KMS-11 (cell line): Measurements from ENCODE around the gene RELT.

Source experiments
- H2AFZ ChIP-seq: fragments of 200-600 bp; sonication (generic); 2 replicates; pipeline ENCODE4 v1.6.1; 2016; ENCODE audit warnings: antibody characterized with exemption, mixed run types, low read depth
- H3K27ac ChIP-seq: fragments of 200-600 bp; sonication (generic); 2 replicates; pipeline ENCODE4 v1.6.1; 2016; ENCODE audit warnings: mild to moderate bottlenecking, mixed run types
- H3K27me3 ChIP-seq: fragments of 200-600 bp; sonication (generic); 2 replicates; pipeline ENCODE4 v1.6.1; 2017; ENCODE audit warnings: mild to moderate bottlenecking, low read depth, mixed run types, moderate library complexity; ENCODE audit not compliant: insufficient read depth
- H3K36me3 ChIP-seq: fragments of 200-600 bp; sonication (generic); 2 replicates; pipeline ENCODE4 v1.6.1; 2017; ENCODE audit warnings: mild to moderate bottlenecking, mixed run types; ENCODE audit not compliant: insufficient read depth
- H3K4me1 ChIP-seq: fragments of 200-600 bp; sonication (generic); 2 replicates; pipeline ENCODE4 v1.6.1; 2016; ENCODE audit warnings: mild to moderate bottlenecking, low read depth, mixed run types; ENCODE audit not compliant: poor library complexity, severe bottlenecking
- H3K4me2 ChIP-seq: fragments of 200-600 bp; sonication (generic); 2 replicates; pipeline ENCODE4 v1.7.0; 2016; ENCODE audit warnings: mild to moderate bottlenecking, mixed run types
- H3K4me3 ChIP-seq: fragments of 200-600 bp; sonication (generic); IDR thresholded peaks from 2 replicates; pipeline ENCODE4 v1.6.1; 2017; ENCODE audit warnings: low read depth, low read length, mixed read lengths; ENCODE audit not compliant: insufficient read depth
- H3K79me2 ChIP-seq: fragments of 200-600 bp; sonication (generic); 2 replicates; pipeline ENCODE4 v1.6.1; 2016; ENCODE audit warnings: low read depth, mixed run types; ENCODE audit not compliant: insufficient read depth
- H3K9ac ChIP-seq: fragments of 200-600 bp; sonication (generic); 2 replicates; pipeline ENCODE4 v1.6.1; 2016; ENCODE audit warnings: mild to moderate bottlenecking, mixed run types
- H4K20me1 ChIP-seq: fragments of 200-600 bp; sonication (generic); 2 replicates; pipeline ENCODE4 v1.6.1; 2016; ENCODE audit warnings: mild to moderate bottlenecking, mixed run types; ENCODE audit not compliant: insufficient read depth
- TF ChIP-seq, protein P1 (sequence below): fragments of 200-600 bp; sonication (generic); conservative IDR thresholded peaks from 2 replicates; pipeline ENCODE4 v1.6.1; 2017; ENCODE audit warnings: low read depth, mild to moderate bottlenecking, antibody characterized with exemption, low read length, moderate library complexity, mixed read lengths

RELT gene

DNA sequence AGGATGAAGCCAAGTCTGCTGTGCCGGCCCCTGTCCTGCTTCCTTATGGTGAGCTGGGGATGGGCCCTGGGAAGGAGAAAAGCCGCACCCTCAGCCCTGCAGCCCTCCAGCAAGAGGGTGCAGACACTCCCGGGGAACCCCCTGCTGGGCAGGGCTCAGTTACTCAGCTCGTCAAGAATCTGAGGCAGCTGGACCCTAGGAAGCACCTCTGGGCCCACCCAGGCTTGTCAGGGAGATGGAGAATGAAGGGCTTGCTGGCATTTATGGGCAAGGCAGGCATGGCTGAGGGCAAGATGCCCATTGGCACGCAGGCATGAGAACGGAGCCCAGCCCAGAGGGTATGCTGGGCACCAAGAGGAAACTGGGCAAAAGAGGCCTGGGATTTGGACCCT is 12.9 kb downstream of the RELT start:
- H3K27me3 ChIP-seq = no peaks in the 10 kb centered on the region
- no peaks in the 10 kb centered on the region for H3K36me3 ChIP-seq
- H3K9ac ChIP-seq = no peak overlapping the region
- peaks cover 15% of the 10 kb centered on the region; the same call in 1 of the 2 replicates for H3K79me2 ChIP-seq
- TF ChIP-seq, protein P1, sequence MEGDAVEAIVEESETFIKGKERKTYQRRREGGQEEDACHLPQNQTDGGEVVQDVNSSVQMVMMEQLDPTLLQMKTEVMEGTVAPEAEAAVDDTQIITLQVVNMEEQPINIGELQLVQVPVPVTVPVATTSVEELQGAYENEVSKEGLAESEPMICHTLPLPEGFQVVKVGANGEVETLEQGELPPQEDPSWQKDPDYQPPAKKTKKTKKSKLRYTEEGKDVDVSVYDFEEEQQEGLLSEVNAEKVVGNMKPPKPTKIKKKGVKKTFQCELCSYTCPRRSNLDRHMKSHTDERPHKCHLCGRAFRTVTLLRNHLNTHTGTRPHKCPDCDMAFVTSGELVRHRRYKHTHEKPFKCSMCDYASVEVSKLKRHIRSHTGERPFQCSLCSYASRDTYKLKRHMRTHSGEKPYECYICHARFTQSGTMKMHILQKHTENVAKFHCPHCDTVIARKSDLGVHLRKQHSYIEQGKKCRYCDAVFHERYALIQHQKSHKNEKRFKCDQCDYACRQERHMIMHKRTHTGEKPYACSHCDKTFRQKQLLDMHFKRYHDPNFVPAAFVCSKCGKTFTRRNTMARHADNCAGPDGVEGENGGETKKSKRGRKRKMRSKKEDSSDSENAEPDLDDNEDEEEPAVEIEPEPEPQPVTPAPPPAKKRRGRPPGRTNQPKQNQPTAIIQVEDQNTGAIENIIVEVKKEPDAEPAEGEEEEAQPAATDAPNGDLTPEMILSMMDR = no peak
- H3K4me1 ChIP-seq = peaks cover 32% of the 10 kb centered on the region
- no peak overlapping the region for H3K4me2 ChIP-seq
- H3K4me3 ChIP-seq = no peak overlapping the region
- H4K20me1 ChIP-seq = no peaks in the 10 kb centered on the region
- no peak overlapping the region for H3K27ac ChIP-seq
- H2AFZ ChIP-seq = no peak overlapping the region

DNA sequence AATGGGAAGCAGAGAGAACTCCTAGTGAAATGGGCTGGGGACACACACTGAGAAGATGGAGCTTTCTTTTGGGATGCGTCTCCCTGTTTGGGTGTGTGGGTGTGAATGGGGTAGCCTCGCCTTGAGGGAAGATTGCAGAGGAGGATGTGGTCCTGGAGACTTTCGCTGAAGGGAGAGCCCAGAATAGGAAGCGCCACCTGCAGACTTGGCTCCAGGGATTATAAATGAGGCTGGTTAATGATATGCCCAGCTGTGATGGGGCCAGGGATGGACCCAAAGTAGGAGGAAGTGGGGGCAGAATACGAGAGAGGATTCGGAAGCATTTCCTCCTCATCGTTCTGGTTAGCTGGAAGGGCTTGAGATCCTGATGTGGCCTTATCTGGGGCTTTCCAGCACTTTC is 13.7 kb downstream of the RELT start:
- TF ChIP-seq, protein P1 = no peak
- H3K27ac ChIP-seq = no peak overlapping the region
- no peaks in the 10 kb centered on the region for H3K27me3 ChIP-seq
- peaks cover 15% of the 10 kb centered on the region; the same call in 1 of the 2 replicates for H3K79me2 ChIP-seq
- peaks cover 24% of the 10 kb centered on the region for H3K4me1 ChIP-seq
- no peak overlapping the region for H2AFZ ChIP-seq
- no peak overlapping the region for H3K9ac ChIP-seq
- no peaks in the 10 kb centered on the region for H4K20me1 ChIP-seq
- H3K36me3 ChIP-seq = no peaks in the 10 kb centered on the region
- no peak overlapping the region for H3K4me2 ChIP-seq
- no peak overlapping the region for H3K4me3 ChIP-seq

DNA sequence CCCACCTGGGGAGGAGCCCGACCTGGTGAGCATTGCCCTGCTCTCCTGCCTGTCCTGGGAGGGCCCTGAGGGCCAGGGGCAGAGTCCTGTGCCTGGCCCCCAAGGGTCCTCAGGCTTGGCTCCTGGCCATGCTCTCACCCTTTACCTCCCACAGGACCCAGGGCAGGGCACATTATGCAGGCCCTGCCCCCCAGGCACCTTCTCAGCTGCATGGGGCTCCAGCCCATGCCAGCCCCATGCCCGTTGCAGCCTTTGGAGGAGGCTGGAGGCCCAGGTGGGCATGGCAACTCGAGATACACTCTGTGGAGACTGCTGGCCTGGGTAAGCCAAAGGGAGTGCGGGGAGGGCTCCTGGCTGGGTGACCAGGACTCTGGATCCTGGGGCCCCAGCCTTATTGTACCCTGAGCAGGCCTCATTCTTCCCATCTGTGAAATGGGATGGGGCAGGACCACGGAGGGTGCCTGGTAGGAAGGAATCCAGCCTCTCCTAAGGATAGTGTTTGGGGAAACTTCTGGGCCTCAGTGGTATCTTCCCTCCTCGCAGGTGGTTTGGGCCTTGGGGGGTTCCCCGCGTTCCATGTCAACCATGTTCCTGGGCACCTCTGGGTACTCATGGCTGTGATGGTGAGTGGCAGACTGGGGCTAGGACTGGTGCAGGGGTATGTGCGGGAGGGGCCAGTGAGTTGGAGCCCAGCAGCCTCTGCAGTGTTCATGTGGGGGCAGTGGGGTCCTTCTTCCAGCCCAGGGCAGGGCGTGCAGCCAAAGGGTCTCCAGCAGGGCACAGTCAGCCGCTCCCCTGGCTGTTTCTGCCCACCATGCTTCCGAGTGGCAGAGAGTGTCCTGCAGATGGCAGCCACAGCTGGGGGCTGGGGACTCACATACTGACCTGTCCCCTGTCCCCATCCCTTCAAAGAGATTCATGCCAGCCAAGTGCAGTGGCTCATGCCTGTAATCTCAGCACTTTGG is 14.7 kb downstream of the RELT start:
- Histone ChIP-seq H3K4me3 (no peak overlapping the region), H3K4me1 (peaks cover 15% of the 10 kb centered on the region), H4K20me1 (no peaks in the 10 kb centered on the region), H3K27ac (no peak overlapping the region), H3K4me2 (no peak overlapping the region), H3K27me3 (no peaks in the 10 kb centered on the region), H3K79me2 (peaks cover 8% of the 10 kb centered on the region; the same call in 1 of the 2 replicates), H3K36me3 (no peaks in the 10 kb centered on the region), H2AFZ (no peak overlapping the region), H3K9ac (no peak overlapping the region)
- TF ChIP-seq, protein P1 = no peak

DNA sequence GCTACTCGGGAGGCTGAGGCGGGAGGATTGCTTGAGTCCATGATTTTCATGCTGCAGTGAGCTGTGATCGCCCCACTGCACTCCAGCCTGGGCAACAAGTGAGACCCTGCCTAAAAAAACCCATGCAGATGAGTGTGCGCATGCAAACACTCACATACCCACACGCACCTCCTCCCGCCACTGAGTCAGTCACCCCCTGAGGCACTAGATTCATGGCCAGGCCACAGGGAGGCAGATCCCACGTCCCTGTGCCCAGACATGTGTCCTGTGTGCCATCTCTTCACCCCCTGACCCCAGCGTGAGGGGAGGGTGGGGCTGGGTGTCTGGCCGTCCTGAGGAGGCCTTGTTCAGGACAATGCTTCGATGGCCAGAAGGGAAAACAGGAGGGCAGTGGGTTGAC is 15.5 kb downstream of the RELT start:
- H3K27ac ChIP-seq = no peak overlapping the region
- peaks cover 7% of the 10 kb centered on the region for H3K4me1 ChIP-seq
- TF ChIP-seq, protein P1 = no peak
- no peak overlapping the region for H2AFZ ChIP-seq
- H3K4me2 ChIP-seq = no peak overlapping the region
- no peak overlapping the region for H3K9ac ChIP-seq
- H3K36me3 ChIP-seq = no peaks in the 10 kb centered on the region
- H3K79me2 ChIP-seq = no peaks in the 10 kb centered on the region
- H4K20me1 ChIP-seq = no peaks in the 10 kb centered on the region
- H3K4me3 ChIP-seq = no peak overlapping the region
- no peaks in the 10 kb centered on the region for H3K27me3 ChIP-seq
